Epidermal melanocyte (primary cell): Measurements from ENCODE around the gene TIRAP.
"Not testable (repeated sequence)": the region's sequence is repeated elsewhere in the genome, so short reads cannot be mapped to it uniquely, and the experiment has no call there.

Experiments used
- DNase-seq: peaks from one replicate; pipeline ENCODE4 v3.0.0; 2011; ENCODE audit warnings: low spot score; ENCODE audit not compliant: insufficient read length

Gene TIRAP

GRCh38 chr11:126284829-126285228 is 1.9 kb downstream of the TIRAP start:
- DNase-seq, result no peak

- DNase-seq, result no peak
Observed at GRCh38 chr11:126288237-126288636, 5.3 kb downstream of the TIRAP start.

- DNase-seq, result no peak
Observed at GRCh38 chr11:126290887-126291286, 8.0 kb downstream of the TIRAP start.

- DNase-seq, result no peak
Observed at GRCh38 chr11:126293726-126294125, 10.8 kb downstream of the TIRAP start.

- no peak for DNase-seq
Observed at GRCh38 chr11:126297004-126297403, 14.1 kb downstream of the TIRAP start.

- peak; percentile 92 for DNase-seq
Observed at GRCh38 chr11:126303623-126304456, 20.9 kb downstream of the TIRAP start, which contains the start of gene DCPS. Gene DCPS, plus strand, starts transcription at chr11:126304060. Its CDS starts 21 bp downstream, at chr11:126304081.

GRCh38 chr11:126304457-126305075 is 21.7 kb downstream of the TIRAP start:
- DNase-seq, result no peak

- no peak for DNase-seq
Observed at GRCh38 chr11:126305699-126306098, 22.8 kb downstream of the TIRAP start.

- DNase-seq, result no peak
Observed at GRCh38 chr11:126307706-126308105, 24.8 kb downstream of the TIRAP start.

- peak; percentile 57 for DNase-seq
Observed at GRCh38 chr11:126308271-126308671, 25.4 kb downstream of the TIRAP start.

- DNase-seq, result not testable (repeated sequence)
Observed at GRCh38 chr11:126308771-126309170, 25.9 kb downstream of the TIRAP start.

GRCh38 chr11:126310200-126310991 is 27.5 kb downstream of the TIRAP start:
- DNase-seq, result no peak

- no peak for DNase-seq
Observed at GRCh38 chr11:126310992-126311310, 28.1 kb downstream of the TIRAP start.

- no peak for DNase-seq
Observed at GRCh38 chr11:126311401-126312291, 28.8 kb downstream of the TIRAP start.

GRCh38 chr11:126312961-126313360 is 30.1 kb downstream of the TIRAP start:
- DNase-seq, result no peak

- DNase-seq, result no peak
Observed at GRCh38 chr11:126313826-126314225, 30.9 kb downstream of the TIRAP start.

- DNase-seq, result no peak
Observed at GRCh38 chr11:126317432-126317755, 34.5 kb downstream of the TIRAP start.

GRCh38 chr11:126317756-126318573 is 35.1 kb downstream of the TIRAP start:
- DNase-seq, result no peak

GRCh38 chr11:126318574-126319373 is 35.9 kb downstream of the TIRAP start:
- peak; percentile 71 for DNase-seq

- DNase-seq, result no peak
Observed at GRCh38 chr11:126319374-126319740, 36.5 kb downstream of the TIRAP start.
